CD4-positive, alpha-beta T cell treated with Interferon alpha-2 for 1 hour (primary cell): ENCODE results near the gene OLR1.
A peak's percentile ranks its signal among the peaks of the same experiment; 100 is the strongest.

Source experiments
- DNase-seq, 2 donors: peaks; one replicate each; pipeline ENCODE4 v3.0.0-alpha.2; 2020 to 2022

The OLR1 gene

DNA sequence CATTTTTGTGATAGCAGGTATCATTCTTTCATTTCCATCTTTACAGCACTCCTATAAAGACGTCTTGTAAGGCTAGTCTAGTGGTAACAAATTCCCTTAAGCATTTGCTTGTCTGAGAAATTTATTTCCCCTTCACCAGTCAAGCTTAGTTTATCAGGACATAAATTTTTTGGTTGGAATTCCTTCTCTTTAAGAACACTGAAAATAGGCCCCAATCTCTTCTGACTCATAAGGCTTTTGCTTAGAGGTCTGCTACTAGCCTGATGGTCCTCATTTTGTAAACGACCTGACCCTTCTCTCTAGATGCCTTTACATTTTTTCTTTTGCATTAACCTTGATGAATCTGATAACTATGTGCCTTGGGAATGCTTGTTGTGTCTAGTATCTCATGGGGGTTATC lies 20.3 kb downstream of the OLR1 start:
- DNase-seq, result no peak

GRCh38 chr12:10147714-10148403 lies 24.1 kb downstream of the OLR1 start:
- DNase-seq, result no peak

GRCh38 chr12:10142976-10143589 lies 28.8 kb downstream of the OLR1 start:
- DNase-seq, result no peak

DNA sequence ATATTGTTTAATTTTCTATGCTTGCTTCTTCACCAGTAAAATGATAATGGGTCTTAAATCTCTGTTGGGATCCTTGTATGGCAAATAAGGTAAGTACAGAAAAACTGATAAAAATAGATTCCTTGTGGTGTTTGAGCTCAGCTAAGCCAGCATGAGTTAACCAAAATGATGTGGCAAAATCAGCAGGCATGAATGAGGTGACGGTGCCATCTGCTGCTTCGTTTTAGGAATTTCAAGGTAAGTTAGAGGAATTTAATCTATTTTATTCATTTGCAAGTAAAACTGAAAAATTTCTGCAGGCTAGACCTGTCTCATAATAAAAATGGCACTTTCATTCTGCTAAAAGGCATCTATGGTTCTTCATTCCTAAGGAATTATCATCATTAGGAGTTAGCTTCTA lies 31.9 kb downstream of the OLR1 start:
- DNase-seq, result peak; percentile 56 to 61

GRCh38 chr12:10136637-10137205 lies 35.2 kb downstream of the OLR1 start:
- no peak for DNase-seq

- DNase-seq, result no peak
These were observed 36.8 kb downstream of the OLR1 start for GRCh38 chr12:10135126-10135525.

DNA sequence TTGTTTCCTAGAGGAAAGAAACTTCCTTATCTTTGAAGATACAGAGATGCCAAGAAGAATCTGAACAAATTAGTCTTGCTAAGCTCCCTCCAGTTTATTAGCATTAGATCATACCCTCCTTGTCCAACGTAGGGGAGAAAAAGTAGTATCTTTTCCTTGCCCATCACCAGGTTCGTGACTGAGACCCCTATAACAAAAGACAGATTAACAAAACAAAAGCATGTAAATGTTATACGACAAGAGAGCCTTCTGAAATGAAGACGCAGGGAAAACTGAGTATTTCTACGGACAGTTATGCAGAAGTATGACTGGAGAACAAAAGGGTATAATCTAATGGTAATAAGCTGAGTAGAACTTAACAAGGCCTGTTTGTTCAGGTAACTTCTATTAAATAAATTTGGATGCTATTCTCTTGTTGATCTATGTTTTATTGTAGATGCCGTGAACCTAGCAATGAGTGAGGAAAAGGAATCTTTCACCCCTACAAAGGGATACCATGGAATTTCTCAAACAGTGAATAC lies 39.0 kb downstream of the OLR1 start:
- DNase-seq, result no peak

- no peak for DNase-seq
These were observed 40.7 kb downstream of the OLR1 start for GRCh38 chr12:10131111-10131690.

GRCh38 chr12:10130042-10130441 lies 41.9 kb downstream of the OLR1 start, which contains the start of gene CLEC7A:
Gene CLEC7A, minus strand, starts transcription at chr12:10130199. Its CDS starts 117 bp downstream, at chr12:10130082.
- peak in 1 of 2 donors; percentile 34 for DNase-seq

DNA sequence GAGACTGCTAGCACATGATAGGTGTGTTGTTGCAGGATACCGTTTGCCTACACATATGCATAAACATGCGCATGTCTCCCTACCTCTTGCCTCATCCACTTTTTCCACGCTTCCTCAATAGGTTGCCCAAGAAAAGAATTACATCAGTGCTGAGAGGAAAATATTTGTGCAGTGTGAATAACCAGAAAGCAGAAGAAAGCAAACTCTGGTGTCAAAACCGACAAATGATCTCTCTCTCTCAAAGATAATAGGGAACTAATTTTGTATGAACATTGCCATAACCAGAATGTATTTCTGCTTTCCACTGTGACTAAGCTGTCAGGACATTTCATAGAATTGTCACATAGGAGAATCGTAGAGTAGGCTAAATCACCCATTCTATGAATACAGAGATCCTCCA lies 43.2 kb downstream of the OLR1 start:
- peak; percentile 25 to 53 for DNase-seq

GRCh38 chr12:10126413-10126812 lies 45.5 kb downstream of the OLR1 start:
- DNase-seq, result no peak

DNA sequence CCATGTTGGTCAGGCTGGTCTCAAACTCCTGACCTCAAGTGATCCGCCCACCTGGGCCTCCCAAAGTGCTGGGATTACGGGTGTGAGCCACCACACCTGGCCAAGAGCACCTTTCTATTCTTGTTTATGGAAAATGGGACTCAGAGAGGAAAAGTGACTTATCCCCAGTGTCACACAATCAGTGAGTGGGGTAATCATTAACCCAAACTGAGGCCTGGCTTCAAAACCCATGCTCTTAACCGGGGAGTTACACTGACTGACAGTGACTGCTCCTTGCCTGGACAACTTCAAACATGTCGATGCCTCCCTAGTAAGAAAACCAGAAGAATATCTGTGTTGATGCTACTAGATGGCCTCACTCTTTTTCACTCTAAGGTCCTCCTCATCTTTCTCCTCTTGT lies 49.2 kb downstream of the OLR1 start:
- DNase-seq, result no peak

- no peak for DNase-seq
These were observed 50.7 kb downstream of the OLR1 start for GRCh38 chr12:10121278-10121677.

DNA sequence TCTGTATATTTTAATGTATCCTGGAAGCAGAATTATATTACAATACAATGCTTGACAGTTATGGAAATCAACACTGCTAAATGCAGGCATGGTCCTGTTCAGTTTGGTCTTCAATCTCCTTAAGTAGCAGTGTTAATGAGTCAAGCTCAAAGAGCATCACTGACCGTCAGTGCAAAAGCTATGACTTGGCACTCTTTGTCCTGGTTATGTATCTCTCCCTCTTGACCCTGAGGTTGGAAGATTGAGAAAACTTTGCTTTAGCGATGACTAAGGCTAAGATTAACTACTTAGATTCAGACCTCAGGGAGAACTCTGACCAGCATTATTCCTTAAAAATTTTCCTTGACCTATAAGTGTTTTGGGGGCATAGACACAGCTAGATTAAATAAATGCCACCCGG lies 52.9 kb downstream of the OLR1 start:
- DNase-seq, result peak in 1 of 2 donors; percentile 12

- DNase-seq, result no peak
These were observed 56.0 kb downstream of the OLR1 start for GRCh38 chr12:10115890-10116289.

- no peak for DNase-seq
These were observed 56.6 kb downstream of the OLR1 start for GRCh38 chr12:10115311-10115710.

DNA sequence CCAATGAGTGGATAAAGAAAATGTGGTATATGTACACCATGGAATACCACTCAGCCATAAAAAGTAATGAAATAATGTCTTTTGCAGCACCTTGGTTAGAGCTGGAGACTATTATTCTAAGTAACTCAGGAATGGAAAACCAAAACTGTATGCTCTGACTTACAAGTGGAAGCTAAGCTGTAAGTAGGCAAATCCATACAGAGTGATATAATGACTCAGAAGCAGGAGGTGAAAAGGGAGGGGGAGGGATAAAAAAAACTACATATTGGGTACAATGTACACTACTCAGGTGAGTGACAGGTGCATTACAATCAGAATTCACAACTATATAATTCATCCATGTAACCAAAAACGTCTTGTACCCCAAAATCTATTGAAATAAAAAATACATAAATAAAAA lies 58.0 kb downstream of the OLR1 start:
- DNase-seq, result no peak

- no peak for DNase-seq
These were observed 58.9 kb downstream of the OLR1 start for GRCh38 chr12:10113075-10113474.

DNA sequence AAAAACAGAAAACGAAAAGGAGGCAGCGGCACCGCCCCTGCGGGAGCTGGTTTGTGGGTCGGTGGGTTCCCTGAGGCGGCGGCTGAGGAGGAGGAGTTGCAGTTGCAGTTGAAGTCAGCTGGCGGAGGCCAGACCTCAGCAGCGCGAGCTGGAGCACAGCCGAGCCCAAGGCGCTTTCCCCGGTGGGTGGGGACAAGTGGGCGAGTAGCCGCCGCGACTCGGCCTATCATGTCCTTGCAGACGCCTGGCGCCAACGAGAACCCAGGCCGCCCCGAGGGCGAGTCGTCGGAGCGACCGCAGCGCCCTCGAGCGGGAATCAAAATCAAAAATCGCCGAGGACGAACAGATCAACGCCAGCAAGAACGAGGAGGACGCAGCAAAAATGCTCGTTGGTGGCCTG lies 60.5 kb downstream of the OLR1 start:
- DNase-seq, result no peak

- DNase-seq, result no peak
These were observed 61.6 kb downstream of the OLR1 start for GRCh38 chr12:10110256-10110844.
